ENCODE results near the gene GNAS-AS1. TPM values are rescaled to one million over a fixed set of nuclear protein-coding genes. Genes with fewer than 3 reads are reported as not detected.

Gene GNAS-AS1
- total RNA-seq, 1 donor from 2014 or later, result 1.4 TPM

DNA sequence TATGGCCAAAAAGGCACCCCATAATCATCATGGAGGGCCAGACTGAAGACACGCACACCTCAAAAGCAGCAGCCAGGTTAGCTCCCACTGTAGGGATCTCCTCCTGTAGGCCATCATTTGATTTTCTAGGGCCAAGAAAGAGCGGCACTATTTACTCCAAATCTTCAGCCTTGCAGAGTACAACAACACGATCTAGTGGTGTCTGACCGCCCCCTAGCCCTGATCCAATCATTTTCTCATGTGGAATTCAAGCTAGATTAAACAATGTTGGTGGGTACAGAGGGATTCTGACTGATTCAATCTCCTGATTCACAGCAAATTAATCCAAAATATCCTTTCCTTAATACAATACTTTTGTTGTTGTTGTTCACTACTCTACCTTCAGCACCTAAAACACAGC lies 12.5 kb downstream of the GNAS-AS1 start:
- peaks cover 23% of the 10 kb centered on the region for H3K27me3 Mint-ChIP-seq
- no peak overlapping the region for H3K27ac Mint-ChIP-seq
- DNase-seq, result no peak
- peaks cover 4% of the 10 kb centered on the region for H3K36me3 Mint-ChIP-seq (ENCODE audit: low read depth)
- H3K4me1 Mint-ChIP-seq, result peaks cover 5% of the 10 kb centered on the region
- no peak for ATAC-seq (ENCODE audit: low read depth)
- ChIA-PET POLR2A (interaction anchor here (0.6 kb wide), 1 partner anchor 11 kb away, joined by 4 read pairs; no protein-coding TSS in a partner anchor), CTCF (no interaction called here)
- TF ChIP-seq, protein P1, sequence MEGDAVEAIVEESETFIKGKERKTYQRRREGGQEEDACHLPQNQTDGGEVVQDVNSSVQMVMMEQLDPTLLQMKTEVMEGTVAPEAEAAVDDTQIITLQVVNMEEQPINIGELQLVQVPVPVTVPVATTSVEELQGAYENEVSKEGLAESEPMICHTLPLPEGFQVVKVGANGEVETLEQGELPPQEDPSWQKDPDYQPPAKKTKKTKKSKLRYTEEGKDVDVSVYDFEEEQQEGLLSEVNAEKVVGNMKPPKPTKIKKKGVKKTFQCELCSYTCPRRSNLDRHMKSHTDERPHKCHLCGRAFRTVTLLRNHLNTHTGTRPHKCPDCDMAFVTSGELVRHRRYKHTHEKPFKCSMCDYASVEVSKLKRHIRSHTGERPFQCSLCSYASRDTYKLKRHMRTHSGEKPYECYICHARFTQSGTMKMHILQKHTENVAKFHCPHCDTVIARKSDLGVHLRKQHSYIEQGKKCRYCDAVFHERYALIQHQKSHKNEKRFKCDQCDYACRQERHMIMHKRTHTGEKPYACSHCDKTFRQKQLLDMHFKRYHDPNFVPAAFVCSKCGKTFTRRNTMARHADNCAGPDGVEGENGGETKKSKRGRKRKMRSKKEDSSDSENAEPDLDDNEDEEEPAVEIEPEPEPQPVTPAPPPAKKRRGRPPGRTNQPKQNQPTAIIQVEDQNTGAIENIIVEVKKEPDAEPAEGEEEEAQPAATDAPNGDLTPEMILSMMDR (IDR thresholded peaks at IDR 0.05), result no peak
- no peaks in the 10 kb centered on the region for H3K9me3 Mint-ChIP-seq
- no peak overlapping the region for H3K4me3 Mint-ChIP-seq
- intact Hi-C loops (cut with micrococcal nuclease), result loop anchor here (2.0 kb wide), 1 partner anchor 601 kb away; no protein-coding TSS in a partner anchor

DNA sequence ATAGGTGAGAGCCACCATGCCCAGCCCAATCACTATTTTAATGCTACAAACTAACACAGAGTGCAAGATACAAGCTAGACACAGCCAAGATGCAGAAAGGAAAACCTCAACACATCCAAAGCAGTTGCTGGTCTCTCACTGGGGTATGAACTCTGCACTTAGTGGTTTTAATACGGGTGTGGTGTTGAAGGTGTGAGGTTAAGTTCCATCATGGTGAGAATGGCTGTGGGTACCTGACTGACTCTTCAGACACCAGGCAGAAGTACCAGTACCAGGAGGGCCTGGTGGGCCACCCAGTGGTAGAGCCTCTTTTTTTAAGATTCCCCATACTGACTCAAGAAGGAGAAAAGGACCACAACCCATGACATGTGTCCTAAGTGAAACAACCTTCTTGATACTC lies 13.0 kb downstream of the GNAS-AS1 start:
- Mint-ChIP-seq H3K4me1 (peaks cover 5% of the 10 kb centered on the region), H3K9me3 (no peaks in the 10 kb centered on the region), H3K4me3 (no peak overlapping the region), H3K36me3 (ENCODE audit: low read depth) (peaks cover 4% of the 10 kb centered on the region), H3K27me3 (peaks cover 23% of the 10 kb centered on the region), H3K27ac (no peak overlapping the region)
- DNase-seq (no peak), ATAC-seq (ENCODE audit: low read depth) (no peak)
- intact Hi-C loops (cut with micrococcal nuclease), result loop anchor here (2.0 kb wide), 1 partner anchor 601 kb away; no protein-coding TSS in a partner anchor
- ChIA-PET POLR2A (no interaction called here), CTCF (no interaction called here)
- TF ChIP-seq, protein P1 (IDR thresholded peaks at IDR 0.05), result no peak

DNA sequence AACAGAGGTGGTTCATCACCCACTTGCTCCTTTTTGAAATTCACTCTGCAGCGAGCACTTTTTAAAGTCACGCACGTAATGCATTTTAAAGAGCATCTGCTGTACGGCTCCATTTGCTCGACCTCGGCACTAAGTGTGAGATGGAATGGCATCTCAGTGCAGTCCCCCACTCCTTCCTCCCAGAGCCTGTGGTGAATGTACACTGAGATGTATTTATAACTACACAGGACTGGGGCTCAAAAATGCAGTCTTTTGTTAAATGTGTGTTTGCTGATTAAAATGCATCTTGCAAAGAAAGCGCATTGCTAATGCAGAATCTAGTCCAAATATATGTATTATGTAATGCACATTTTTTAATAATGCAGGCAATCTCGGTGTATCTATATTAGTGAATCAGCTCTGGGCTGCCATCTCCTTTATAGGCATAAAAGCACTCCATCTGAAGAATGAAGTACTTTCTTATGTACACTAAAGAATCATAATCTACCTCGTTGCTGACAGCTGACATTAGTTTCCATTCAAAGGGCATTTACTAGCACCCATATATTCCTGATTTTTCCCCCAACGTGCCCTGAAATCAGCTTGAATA lies 14.0 kb downstream of the GNAS-AS1 start:
- POLR2A ChIA-PET, result no interaction called here
- Mint-ChIP-seq H3K4me1 (peaks cover 5% of the 10 kb centered on the region), H3K9me3 (no peaks in the 10 kb centered on the region), H3K4me3 (no peak overlapping the region), H3K27ac (no peak overlapping the region), H3K27me3 (peaks cover 23% of the 10 kb centered on the region), H3K36me3 (ENCODE audit: low read depth) (peaks cover 2% of the 10 kb centered on the region)
- no peak for DNase-seq
- CTCF ChIA-PET, result no interaction called here
- ATAC-seq (ENCODE audit: low read depth), result no peak
- intact Hi-C loops (cut with micrococcal nuclease), result no loop called here
- TF ChIP-seq, protein P1 (IDR thresholded peaks at IDR 0.05), result no peak

DNA sequence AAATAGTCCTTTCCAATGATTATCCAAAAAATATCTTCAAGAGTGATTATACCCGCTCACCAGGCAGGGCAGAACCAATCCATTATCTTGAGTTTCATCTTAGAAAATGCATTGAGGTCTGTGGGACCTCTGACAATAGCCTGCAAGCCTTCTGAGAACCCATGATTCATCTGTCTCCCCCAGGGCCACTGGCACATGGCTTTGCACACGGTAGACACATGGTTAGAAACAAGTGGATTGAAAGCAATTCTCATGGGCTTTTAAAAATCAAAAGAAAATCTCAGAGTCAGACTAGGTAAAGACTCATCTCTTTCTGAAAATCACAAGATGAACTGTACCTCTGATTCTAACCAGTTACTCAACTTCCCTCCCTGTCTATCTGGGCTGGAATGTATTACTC lies 15.5 kb downstream of the GNAS-AS1 start:
- H3K4me3 Mint-ChIP-seq, result no peak overlapping the region
- TF ChIP-seq, protein P1 (IDR thresholded peaks at IDR 0.05), result no peak
- H3K9me3 Mint-ChIP-seq, result no peaks in the 10 kb centered on the region
- H3K36me3 Mint-ChIP-seq (ENCODE audit: low read depth), result no peaks in the 10 kb centered on the region
- ChIA-PET CTCF (interaction anchor here (1.2 kb wide), 1 partner anchor 10 kb away, joined by 3 read pairs; no protein-coding TSS in a partner anchor), POLR2A (no interaction called here)
- H3K4me1 Mint-ChIP-seq, result peaks cover 4% of the 10 kb centered on the region
- DNase-seq, result no peak
- peaks cover 20% of the 10 kb centered on the region for H3K27me3 Mint-ChIP-seq
- H3K27ac Mint-ChIP-seq, result no peak overlapping the region
- no peak for ATAC-seq (ENCODE audit: low read depth)
- intact Hi-C loops (cut with micrococcal nuclease), result no loop called here

DNA sequence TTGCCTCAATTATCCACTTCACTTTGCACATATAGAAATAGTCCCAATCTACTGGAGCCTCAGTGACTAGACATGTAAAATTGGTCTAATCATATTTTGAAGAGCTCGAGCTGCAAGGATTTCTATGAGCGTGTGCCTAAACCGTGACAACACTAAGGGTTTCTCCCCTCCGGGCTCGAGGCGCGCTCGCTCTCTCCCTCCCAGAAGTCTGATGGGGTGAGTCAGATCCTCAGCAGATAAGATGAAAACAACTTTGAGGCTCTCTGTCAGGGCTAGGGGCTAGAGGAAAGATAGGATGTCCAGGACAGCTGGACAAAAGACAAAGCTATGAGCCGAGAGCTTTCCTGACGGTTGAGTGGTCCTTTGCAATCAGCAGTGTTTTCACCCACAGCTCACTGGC lies 16.8 kb downstream of the GNAS-AS1 start:
- Mint-ChIP-seq H3K36me3 (ENCODE audit: low read depth) (no peaks in the 10 kb centered on the region), H3K4me1 (no peaks in the 10 kb centered on the region), H3K27me3 (peaks cover 17% of the 10 kb centered on the region), H3K9me3 (no peaks in the 10 kb centered on the region), H3K4me3 (no peak overlapping the region), H3K27ac (no peak overlapping the region)
- ChIA-PET POLR2A (no interaction called here), CTCF (no interaction called here)
- intact Hi-C loops (cut with micrococcal nuclease), result no loop called here
- TF ChIP-seq, protein P1 (IDR thresholded peaks at IDR 0.05), result no peak
- no peak for ATAC-seq (ENCODE audit: low read depth)
- no peak for DNase-seq

All from activated B cell treated with CpG ODN at 0.5 μM for 24 hours (primary cell).